AG10803 (cell line): ENCODE data around the gene VCPKMT.

Experiments used
- DNase-seq: peaks from one replicate; pipeline ENCODE4 v3.0.0; 2010; ENCODE audit warnings: low read depth
- H3K4me3 ChIP-seq: 2 replicates; pipeline ENCODE4 v1.5.1; 2011; ENCODE audit warnings: mild to moderate bottlenecking, low read length, control low read depth
- CTCF ChIP-seq: conservative IDR thresholded peaks from 2 replicates; pipeline ENCODE4 v1.5.1; 2011; ENCODE audit warnings: mild to moderate bottlenecking, low read length, control low read depth, inconsistent platforms

VCPKMT gene

GRCh38 chr14:50064993-50065392 lies 51.4 kb downstream of the VCPKMT start:
- DNase-seq = peak; percentile 40
- no peak for TF ChIP-seq CTCF
- no peak overlapping the region for H3K4me3 ChIP-seq

DNA sequence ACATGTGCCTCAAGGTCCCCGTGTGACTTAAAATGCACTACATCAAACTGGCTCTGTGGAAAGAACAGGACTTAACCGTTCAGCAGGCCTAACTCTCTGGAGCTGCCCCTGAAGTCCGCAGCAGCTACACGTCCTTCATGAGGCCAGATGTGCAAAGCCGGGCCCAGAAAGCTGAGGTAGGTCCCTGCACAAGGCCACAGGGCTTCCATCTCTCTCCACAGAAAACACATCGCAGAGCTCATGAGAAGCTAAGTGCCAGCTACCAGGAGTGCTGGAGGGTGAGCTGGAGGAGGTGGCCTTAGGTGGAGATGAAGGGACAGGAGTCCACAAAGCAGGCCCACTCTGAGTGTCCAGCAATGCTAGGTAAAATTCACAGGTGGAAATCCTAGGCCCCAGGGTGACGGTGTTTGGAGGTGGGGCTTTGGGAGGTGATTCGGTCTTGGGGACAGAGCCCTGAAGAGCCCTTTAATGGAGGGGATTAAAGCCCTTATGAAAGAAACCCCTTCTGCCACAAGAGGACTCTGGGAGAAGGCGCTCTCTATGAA lies 52.4 kb downstream of the VCPKMT start:
- DNase-seq = no peak
- H3K4me3 ChIP-seq = no peak overlapping the region
- TF ChIP-seq CTCF = no peak

DNA sequence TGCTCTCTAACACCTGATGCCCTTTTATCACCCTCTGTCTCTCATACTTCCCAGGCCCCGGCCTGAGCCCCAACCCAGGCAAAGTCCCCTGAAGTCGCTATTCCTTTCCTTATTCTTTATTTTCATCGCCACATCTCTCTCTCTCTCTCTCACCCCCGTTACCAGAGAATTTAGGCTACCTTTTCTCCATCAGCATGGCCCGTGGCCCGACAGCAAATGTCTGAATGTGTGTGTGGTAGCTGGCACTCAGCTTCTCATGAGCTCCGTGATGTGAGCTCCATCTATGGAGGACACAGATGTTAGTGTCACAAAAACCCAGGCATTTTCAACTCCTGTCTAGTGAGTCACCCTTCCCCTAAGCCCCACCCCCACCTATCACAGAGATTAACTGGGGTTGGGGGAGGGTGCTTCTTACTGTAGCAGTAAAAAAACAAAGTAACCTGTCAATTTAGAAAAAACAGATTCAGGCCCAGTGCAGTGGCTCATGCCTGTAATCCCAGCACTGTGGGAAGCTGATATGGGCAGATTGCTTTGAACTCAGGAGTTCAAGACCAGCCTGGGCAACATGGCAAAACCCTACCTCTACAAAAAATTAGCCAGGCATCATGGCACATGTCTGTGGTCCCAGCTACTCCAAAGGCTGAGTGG lies 53.8 kb downstream of the VCPKMT start:
- TF ChIP-seq CTCF = peak; percentile 7; the same call in 1 of the 2 replicates
- no peak overlapping the region for H3K4me3 ChIP-seq
- peak; percentile 67 for DNase-seq

DNA sequence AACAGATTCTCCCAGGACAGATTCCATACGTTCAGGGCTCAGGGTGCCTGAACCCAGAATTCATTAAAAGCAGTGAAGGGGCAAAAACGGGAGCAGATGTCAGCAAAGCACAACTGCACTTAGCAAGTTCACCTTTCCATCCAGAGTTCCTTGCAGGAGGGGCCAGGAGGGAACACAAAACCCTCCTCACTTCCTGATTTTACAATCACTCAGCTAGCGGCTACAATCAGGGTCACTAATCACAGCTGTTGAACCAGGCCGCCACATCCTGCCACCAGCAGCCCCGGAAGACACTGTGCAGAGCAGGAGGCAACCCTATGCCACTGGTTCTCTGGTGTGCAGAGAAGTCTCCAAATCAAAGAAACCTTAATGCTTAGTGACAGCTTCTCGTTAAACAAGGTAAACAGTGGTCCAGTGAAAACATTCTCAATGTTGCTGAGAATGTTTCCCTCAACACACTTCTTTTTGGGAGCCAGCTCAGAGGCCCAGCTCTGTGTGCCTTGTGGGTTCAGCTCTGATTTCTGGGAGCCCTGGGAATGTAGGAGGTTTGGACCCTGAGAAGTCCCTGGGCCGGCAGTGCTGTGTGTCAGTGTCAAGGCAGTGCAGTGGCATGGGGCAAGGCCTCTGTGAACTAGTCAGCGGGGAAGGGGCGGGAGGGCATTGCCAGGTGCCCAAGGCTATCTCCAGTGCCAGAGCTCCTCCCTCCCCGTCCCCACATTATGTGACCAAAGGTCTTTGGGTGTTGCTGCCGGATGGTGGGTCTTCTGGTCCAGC lies 54.5 kb downstream of the VCPKMT start:
- peak; percentile 41 for DNase-seq
- no peak for TF ChIP-seq CTCF
- no peak overlapping the region for H3K4me3 ChIP-seq

- peak; percentile 93 for DNase-seq
- TF ChIP-seq CTCF = peak; percentile 49
- H3K4me3 ChIP-seq = peak overlapping the region; percentile 45
These were observed 55.3 kb downstream of the VCPKMT start for GRCh38 chr14:50060871-50061663.

DNA sequence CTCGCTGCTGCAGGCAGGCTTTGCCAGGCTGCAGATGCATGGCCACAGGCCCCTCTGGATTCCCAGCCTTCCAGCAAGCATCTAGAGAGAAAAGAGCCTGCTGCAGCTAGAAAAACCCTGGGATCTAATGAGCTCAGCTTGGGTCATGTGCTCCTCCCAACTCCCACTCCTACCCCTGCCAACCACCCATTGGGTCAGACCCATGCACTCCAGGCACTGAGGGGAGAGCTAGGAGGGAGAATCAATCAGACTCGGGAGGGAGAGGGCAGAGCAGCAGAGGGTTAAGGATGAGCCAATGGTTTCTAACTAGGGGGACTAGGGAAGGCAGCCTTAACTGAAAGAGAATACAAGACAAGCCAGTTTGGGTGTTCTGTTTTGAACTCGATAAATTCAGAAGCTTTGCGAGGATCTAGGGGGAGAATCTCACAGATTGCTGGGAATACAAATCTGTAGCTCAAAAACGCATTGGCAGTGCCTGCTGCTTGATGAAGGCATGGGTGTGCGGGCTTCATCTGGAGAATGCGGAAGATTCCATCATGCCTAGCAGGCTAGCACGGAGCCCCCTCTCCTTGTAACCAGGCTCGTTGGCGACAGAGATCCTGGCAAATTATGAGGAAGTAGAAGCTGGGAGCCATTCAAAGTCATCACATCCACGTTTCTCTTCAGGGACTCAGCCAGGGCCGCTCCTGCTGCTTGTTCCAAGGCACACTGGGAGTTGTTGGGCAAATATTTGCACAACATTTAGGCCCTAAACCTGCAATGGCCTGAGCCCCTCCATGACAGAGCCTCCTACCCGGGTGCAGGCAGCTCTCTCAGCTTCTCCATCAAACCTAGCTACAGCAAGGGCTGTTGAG lies 56.4 kb downstream of the VCPKMT start:
- H3K4me3 ChIP-seq = peak overlapping the region; percentile 45
- DNase-seq = no peak
- TF ChIP-seq CTCF = no peak
